ENCODE results near the gene FAM168B. TPM values are rescaled to one million over a fixed set of nuclear protein-coding genes. Genes with fewer than 3 reads are reported as not detected.

The FAM168B gene
- total and polyA plus RNA-seq, 2 of the 13 experiments (the other 11 are each of a cell fraction or from before 2014, with no cell fraction given), result 64.5 to 113 TPM

GRCh38 chr2:131142849-131143248 is 49.6 kb upstream of the FAM168B start:
- Histone ChIP-seq H3K27me3 (ENCODE audit: control insufficient read depth in 1 of 2, insufficient read depth in 2 of 2, low read length in 2 of 2) (no peaks in the 10 kb centered on the region), H3K36me3 (replicated peaks in 1 of 2; ENCODE audit: control insufficient read depth in 1 of 2, insufficient read depth in 2 of 2, low read length in 2 of 2) (peaks cover 36 to 87% of the 10 kb centered on the region in 2 experiments), H3K4me1 (ENCODE audit: insufficient read depth, low read length) (no peaks in the 10 kb centered on the region), H3K4me2 (ENCODE audit: low read depth, low read length) (no peak overlapping the region), H4K20me1 (ENCODE audit: insufficient read depth, low read length) (no peaks in the 10 kb centered on the region; the same call in 1 of the 2 replicates), H3K4me3 (replicated peaks in 1 of 3; ENCODE audit: insufficient read depth in 1 of 3, low read depth in 2 of 3, low read length in 3 of 3) (no peak overlapping the region), H3K27ac (ENCODE audit: extremely low read length, insufficient read depth, low read length) (no peak overlapping the region), H2AFZ (ENCODE audit: low read length) (no peak overlapping the region), H3K9me3 (ENCODE audit: low read length) (no peaks in the 10 kb centered on the region), H3K79me2 (ENCODE audit: insufficient read depth, low read length) (peaks cover 4% of the 10 kb centered on the region), H3K9ac (ENCODE audit: insufficient read depth, low read depth, low read length) (no peak overlapping the region)
- in situ Hi-C loops (cut with HindIII; ENCODE audit: extremely low pct_ligation_motif_present, low pct_unique_long_range_greater_than_20kb), result loop anchor here (10.0 kb wide), 1 partner anchor 192 kb away; no protein-coding TSS in a partner anchor
- ATAC-seq, result no peak
- TF ChIP-seq SOX13 (IDR thresholded peaks at IDR 0.05) (no peak), SOX13 (CRISPR knock-in tag; conservative IDR thresholded peaks at IDR 0.05 in 1 of 2, IDR thresholded peaks at IDR 0.05 in 1 of 2) (no peak), ZNF251 (CRISPR knock-in tag; IDR thresholded peaks at IDR 0.05) (no peak)
- WGBS (ENCODE audit: low lambda C conversion rate), result 97% methylated on average over 5 of the region's 5 CpGs
- intact Hi-C loops (cut with micrococcal nuclease; ENCODE audit: unreplicated experiment), result no loop called here
- no TSS peak for BruUV-seq (replicated peaks)
- no peak for FAIRE-seq
- CTCF ChIA-PET (ENCODE audit: low intra/inter-chr PET ratio, low total read pairs), result no interaction called here
- POLR2A ChIA-PET, result no interaction called here
- DNase-seq (ENCODE audit: low spot score), result no peak

DNA sequence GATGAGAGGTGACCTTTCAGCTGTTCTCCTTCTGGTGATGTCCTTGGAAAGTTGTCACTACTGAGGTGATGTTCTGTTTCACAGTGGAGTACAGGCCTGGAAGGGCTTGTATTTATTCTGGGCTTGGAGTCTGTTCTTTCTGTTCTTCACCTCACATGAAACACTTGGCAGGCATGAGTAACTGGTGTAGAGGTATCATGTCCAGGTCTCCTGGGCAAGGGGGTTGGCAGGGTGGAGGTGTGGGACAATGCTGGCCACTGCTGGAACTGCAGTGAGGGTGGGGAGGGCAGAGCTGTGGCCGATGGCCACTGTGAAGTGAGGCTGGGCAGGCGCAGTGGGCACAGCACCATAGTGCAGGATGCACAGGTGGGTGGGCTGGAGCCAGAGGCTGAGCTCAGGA is 47.3 kb upstream of the FAM168B start:
- Histone ChIP-seq H3K36me3 (replicated peaks in 1 of 2; ENCODE audit: control insufficient read depth in 1 of 2, insufficient read depth in 2 of 2, low read length in 2 of 2) (peaks cover 28 to 72% of the 10 kb centered on the region in 2 experiments), H3K27me3 (ENCODE audit: control insufficient read depth in 1 of 2, insufficient read depth in 2 of 2, low read length in 2 of 2) (no peaks in the 10 kb centered on the region), H3K27ac (ENCODE audit: extremely low read length, insufficient read depth, low read length) (no peak overlapping the region), H3K79me2 (ENCODE audit: insufficient read depth, low read length) (peaks cover 7% of the 10 kb centered on the region), H3K4me3 (replicated peaks in 1 of 3; ENCODE audit: insufficient read depth in 1 of 3, low read depth in 2 of 3, low read length in 3 of 3) (no peak overlapping the region), H4K20me1 (ENCODE audit: insufficient read depth, low read length) (no peaks in the 10 kb centered on the region; the same call in 1 of the 2 replicates), H3K9me3 (ENCODE audit: low read length) (no peaks in the 10 kb centered on the region), H3K4me1 (ENCODE audit: insufficient read depth, low read length) (no peaks in the 10 kb centered on the region), H2AFZ (ENCODE audit: low read length) (no peak overlapping the region), H3K4me2 (ENCODE audit: low read depth, low read length) (no peak overlapping the region), H3K9ac (ENCODE audit: insufficient read depth, low read depth, low read length) (no peak overlapping the region)
- BruUV-seq (replicated peaks), result no TSS peak
- ChIA-PET CTCF (ENCODE audit: low intra/inter-chr PET ratio, low total read pairs) (no interaction called here), POLR2A (no interaction called here)
- intact Hi-C loops (cut with micrococcal nuclease; ENCODE audit: unreplicated experiment) (no loop called here), in situ Hi-C loops (cut with HindIII; ENCODE audit: extremely low pct_ligation_motif_present, low pct_unique_long_range_greater_than_20kb) (loop anchor here (10.0 kb wide), 1 partner anchor 194 kb away; no protein-coding TSS in a partner anchor)
- peak; percentile 79 for ATAC-seq
- no peak for FAIRE-seq
- DNase-seq (ENCODE audit: low spot score), result no peak
- 97% methylated on average over 2 of the region's 2 CpGs for WGBS (ENCODE audit: low lambda C conversion rate)
- TF ChIP-seq, protein P1, sequence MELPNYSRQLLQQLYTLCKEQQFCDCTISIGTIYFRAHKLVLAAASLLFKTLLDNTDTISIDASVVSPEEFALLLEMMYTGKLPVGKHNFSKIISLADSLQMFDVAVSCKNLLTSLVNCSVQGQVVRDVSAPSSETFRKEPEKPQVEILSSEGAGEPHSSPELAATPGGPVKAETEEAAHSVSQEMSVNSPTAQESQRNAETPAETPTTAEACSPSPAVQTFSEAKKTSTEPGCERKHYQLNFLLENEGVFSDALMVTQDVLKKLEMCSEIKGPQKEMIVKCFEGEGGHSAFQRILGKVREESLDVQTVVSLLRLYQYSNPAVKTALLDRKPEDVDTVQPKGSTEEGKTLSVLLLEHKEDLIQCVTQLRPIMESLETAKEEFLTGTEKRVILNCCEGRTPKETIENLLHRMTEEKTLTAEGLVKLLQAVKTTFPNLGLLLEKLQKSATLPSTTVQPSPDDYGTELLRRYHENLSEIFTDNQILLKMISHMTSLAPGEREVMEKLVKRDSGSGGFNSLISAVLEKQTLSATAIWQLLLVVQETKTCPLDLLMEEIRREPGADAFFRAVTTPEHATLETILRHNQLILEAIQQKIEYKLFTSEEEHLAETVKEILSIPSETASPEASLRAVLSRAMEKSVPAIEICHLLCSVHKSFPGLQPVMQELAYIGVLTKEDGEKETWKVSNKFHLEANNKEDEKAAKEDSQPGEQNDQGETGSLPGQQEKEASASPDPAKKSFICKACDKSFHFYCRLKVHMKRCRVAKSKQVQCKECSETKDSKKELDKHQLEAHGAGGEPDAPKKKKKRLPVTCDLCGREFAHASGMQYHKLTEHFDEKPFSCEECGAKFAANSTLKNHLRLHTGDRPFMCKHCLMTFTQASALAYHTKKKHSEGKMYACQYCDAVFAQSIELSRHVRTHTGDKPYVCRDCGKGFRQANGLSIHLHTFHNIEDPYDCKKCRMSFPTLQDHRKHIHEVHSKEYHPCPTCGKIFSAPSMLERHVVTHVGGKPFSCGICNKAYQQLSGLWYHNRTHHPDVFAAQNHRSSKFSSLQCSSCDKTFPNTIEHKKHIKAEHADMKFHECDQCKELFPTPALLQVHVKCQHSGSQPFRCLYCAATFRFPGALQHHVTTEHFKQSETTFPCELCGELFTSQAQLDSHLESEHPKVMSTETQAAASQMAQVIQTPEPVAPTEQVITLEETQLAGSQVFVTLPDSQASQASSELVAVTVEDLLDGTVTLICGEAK (IDR thresholded peaks at IDR 0.05), result no peak
- TF ChIP-seq, protein P1 (CRISPR knock-in tag; IDR thresholded peaks at IDR 0.05), result no peak
- TF ChIP-seq ATRX (CRISPR knock-in tag; IDR thresholded peaks at IDR 0.05; ENCODE audit: borderline replicate concordance) (no peak), SP140L (CRISPR knock-in tag; IDR thresholded peaks at IDR 0.05; ENCODE audit: borderline replicate concordance) (no peak), ZNF558 (CRISPR knock-in tag; IDR thresholded peaks at IDR 0.05; ENCODE audit: borderline replicate concordance) (no peak), GTF2F1 (IDR thresholded peaks at IDR 0.05; ENCODE audit: low read length) (no peak), ZBTB7A (CRISPR knock-in tag; IDR thresholded peaks at IDR 0.05) (no peak), MZF1 (CRISPR knock-in tag; IDR thresholded peaks at IDR 0.05; ENCODE audit: borderline replicate concordance) (no peak)

Measured in HepG2 (cell line).